ENCODE results near the gene AOC1.

DNA sequence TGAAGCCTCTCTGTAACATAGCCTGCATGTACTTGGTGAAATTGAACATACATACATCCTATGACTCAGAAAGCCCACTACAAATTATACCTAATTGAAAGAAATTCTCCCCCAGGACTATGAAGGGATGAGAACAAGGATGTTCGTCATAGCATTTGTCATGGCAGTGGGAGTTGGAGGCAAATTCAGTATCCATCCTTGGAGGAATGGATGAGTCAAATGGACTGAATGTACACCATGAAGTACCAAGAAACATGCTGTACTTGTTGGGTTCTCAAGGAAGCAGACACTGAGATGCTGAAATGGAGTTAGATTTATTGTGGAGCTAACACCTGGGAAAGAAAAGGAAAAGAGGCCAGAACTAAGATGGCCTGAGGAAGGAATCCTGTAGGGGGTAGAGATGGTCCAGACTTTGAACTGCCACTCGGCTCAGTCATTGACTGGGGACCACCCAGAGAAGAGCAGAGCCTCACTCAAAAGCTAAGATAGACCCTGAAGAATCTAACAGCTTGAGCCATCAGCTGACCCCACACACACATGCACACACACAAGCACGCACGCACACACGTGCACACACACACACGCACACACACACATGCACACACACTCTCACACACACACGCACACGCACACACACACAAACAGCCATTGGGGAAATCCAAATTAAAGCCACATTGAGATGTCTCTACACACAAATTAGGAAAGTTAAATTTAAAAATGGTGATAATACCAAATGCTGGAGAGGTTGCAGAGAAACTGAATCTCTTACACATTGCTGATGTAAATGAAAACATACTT is 22.3 kb downstream of the AOC1 start:
- TF ChIP-seq, protein P1, sequence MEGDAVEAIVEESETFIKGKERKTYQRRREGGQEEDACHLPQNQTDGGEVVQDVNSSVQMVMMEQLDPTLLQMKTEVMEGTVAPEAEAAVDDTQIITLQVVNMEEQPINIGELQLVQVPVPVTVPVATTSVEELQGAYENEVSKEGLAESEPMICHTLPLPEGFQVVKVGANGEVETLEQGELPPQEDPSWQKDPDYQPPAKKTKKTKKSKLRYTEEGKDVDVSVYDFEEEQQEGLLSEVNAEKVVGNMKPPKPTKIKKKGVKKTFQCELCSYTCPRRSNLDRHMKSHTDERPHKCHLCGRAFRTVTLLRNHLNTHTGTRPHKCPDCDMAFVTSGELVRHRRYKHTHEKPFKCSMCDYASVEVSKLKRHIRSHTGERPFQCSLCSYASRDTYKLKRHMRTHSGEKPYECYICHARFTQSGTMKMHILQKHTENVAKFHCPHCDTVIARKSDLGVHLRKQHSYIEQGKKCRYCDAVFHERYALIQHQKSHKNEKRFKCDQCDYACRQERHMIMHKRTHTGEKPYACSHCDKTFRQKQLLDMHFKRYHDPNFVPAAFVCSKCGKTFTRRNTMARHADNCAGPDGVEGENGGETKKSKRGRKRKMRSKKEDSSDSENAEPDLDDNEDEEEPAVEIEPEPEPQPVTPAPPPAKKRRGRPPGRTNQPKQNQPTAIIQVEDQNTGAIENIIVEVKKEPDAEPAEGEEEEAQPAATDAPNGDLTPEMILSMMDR (IDR thresholded peaks at IDR 0.05) = no peak
- TF ChIP-seq EP300 (IDR thresholded peaks at IDR 0.05) (no peak), POLR2A (IDR thresholded peaks at IDR 0.05) (no peak)

Measured in tibial nerve (tissue), 4 donors.